ENCODE data around the gene CPA2.
A peak's percentile ranks its signal among the peaks of the same experiment; 100 is the strongest.
"Not testable (repeated sequence)": the region's sequence is repeated elsewhere in the genome, so short reads cannot be mapped to it uniquely, and the experiment has no call there.

CPA2 gene

DNA sequence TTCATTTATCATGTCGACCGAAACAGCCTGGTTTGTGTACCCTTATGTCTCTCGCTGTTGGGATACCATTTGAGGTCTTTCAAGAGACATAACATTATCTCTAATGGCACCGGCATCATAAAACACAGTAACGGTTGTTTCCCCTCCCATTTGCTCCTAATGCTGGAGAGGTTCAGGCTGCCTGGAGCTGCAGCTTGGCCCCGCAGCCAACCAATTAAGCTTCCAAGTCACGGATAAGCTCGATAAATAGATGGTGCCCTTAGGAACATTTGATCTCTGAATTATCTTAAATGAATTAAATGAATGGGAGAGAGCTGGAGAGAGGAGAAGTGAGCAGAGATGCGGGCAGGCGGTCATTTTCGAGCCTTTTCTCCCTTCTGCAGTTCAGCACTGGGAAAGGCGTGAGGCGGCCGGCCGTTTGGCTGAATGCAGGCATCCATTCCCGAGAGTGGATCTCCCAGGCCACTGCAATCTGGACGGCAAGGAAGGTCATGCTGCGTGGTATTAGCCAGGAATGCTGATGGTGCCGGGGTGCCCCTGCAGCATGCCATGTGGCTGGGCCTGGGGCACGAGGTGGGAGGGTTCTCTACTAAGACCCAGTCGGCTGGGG is 38.9 kb downstream of the CPA2 start:
- peak in 1 of 51 donors; percentile 1 for DNase-seq

GRCh38 chr7:130309986-130310385 is 43.3 kb downstream of the CPA2 start:
- DNase-seq, result no peak

DNA sequence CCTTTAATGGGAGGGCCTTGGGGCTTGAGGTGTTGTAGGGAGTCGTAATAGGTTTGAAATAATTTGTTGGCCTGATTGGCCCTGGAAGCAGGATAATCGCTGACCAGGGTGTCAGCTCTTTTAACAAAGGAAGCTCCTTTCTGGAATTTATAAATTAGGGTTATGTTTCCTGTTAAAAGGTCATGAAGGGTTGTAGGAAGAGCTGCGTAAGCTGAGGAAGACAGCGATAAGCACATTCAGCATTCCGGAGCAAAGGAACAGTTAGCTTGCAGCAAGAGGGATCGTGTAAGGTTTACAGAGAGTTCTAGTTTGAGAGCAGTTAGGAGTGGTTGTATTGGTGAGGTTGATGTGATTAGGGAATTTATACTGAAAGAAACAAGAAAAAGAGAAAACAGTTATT is 47.6 kb downstream of the CPA2 start:
- DNase-seq, result no peak

- DNase-seq, result no peak
Observed at GRCh38 chr7:130319541-130319940, 52.9 kb downstream of the CPA2 start.

- not testable (repeated sequence) for DNase-seq
Observed at GRCh38 chr7:130321542-130322229, 55.0 kb downstream of the CPA2 start.

- DNase-seq, result no peak
Observed at GRCh38 chr7:130322615-130323014, 56.0 kb downstream of the CPA2 start.

- DNase-seq, result no peak
Observed at GRCh38 chr7:130324306-130324943, 57.8 kb downstream of the CPA2 start.

- no peak for DNase-seq
Observed at GRCh38 chr7:130329681-130330080, 63.0 kb downstream of the CPA2 start.

- no peak for DNase-seq
Observed at GRCh38 chr7:130332259-130333053, 65.8 kb downstream of the CPA2 start.

DNA sequence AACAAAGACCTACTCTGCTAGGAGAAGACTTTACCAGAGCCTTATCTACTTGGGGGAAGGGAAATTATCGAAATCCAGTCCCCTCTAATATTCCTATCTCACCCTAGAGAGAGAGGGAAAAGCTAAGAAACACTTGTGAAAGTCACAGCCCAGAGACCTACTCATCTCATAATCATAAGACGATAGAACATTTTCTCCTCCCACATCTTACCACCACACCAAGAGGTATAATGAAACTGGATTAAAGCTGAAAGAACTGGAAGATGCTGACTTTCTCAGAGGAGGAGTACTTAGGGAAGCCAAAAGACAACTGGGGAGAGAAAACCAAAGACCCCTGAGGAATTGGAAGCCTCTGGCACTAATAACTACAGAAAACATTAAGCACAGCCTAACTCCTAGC is 67.2 kb downstream of the CPA2 start:
- no peak for DNase-seq

GRCh38 chr7:130334274-130334673 is 67.6 kb downstream of the CPA2 start:
- DNase-seq, result no peak

DNA sequence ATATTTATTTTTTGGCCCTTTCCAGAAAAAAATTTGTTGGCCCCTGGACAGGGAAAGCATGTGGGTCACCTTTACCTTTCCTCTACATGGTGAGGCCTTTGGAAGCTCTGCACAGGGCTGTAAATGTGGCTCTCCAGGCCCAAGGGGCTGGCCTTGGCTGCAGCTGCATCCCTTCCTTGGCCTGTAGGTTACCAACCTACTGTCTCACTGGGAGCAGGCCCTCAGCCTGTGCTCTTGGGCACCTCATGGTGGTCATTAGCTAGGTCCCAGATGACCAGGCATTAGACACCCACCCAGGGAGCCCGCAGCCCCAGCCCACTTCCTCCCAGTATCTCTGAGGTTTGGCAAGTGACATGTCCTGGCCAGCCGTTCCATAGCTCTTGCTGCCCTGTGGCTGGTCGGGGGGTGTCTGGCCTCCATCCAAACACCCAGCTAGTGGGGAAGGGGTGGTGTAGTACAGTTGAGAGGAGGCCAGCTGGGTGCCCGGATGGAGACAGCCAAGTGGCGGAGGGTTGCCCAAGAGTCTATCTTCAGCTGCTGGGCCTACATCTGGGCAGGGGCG is 70.8 kb downstream of the CPA2 start:
- DNase-seq, result no peak

DNA sequence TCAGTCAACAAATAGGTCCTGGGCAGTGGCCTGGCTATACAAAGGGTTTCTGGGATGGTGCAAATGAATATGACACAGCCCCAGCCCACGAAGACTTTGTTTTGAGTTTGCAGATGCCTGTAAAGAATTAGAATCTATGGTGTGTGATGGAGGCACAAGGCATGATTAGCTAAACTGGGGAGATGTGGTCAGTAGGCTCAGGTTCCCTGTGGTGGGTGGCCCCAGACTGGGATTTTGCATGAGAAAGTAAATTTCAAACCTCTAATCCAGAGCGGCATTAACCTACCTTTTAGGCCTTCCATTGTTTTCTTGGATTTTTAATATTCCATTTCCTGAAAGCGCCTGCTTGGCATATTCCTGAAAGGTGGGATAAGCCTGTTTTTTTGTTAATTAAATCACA is 71.6 kb downstream of the CPA2 start:
- no peak for DNase-seq
